ENCODE measurements around the gene TSPAN9.

TSPAN9 gene

GRCh38 chr12:3278681-3279414 lies 201.7 kb downstream of the TSPAN9 start:
- DNase-seq (ENCODE audit: low read depth): no peak
- no peak for TF ChIP-seq CTCF (conservative IDR thresholded peaks at IDR 0.05; ENCODE audit: low read length)
- H3K4me3 ChIP-seq (ENCODE audit: low read length): no peak overlapping the region

GRCh38 chr12:3279415-3279780 lies 202.2 kb downstream of the TSPAN9 start:
- no peak for TF ChIP-seq CTCF (conservative IDR thresholded peaks at IDR 0.05; ENCODE audit: low read length)
- H3K4me3 ChIP-seq (ENCODE audit: low read length): no peak overlapping the region
- no peak for DNase-seq (ENCODE audit: low read depth)

GRCh38 chr12:3279832-3280231 lies 202.7 kb downstream of the TSPAN9 start:
- DNase-seq (ENCODE audit: low read depth): no peak
- H3K4me3 ChIP-seq (ENCODE audit: low read length): no peak overlapping the region
- TF ChIP-seq CTCF (conservative IDR thresholded peaks at IDR 0.05; ENCODE audit: low read length): no peak

GRCh38 chr12:3280967-3281366 lies 203.8 kb downstream of the TSPAN9 start:
- H3K4me3 ChIP-seq (ENCODE audit: low read length): no peak overlapping the region
- TF ChIP-seq CTCF (conservative IDR thresholded peaks at IDR 0.05; ENCODE audit: low read length): no peak
- DNase-seq (ENCODE audit: low read depth): no peak

GRCh38 chr12:3281588-3282383 lies 204.6 kb downstream of the TSPAN9 start:
- DNase-seq (ENCODE audit: low read depth): no peak
- H3K4me3 ChIP-seq (ENCODE audit: low read length): no peak overlapping the region
- no peak for TF ChIP-seq CTCF (conservative IDR thresholded peaks at IDR 0.05; ENCODE audit: low read length)

GRCh38 chr12:3282384-3282670 lies 205.1 kb downstream of the TSPAN9 start:
- no peak for TF ChIP-seq CTCF (conservative IDR thresholded peaks at IDR 0.05; ENCODE audit: low read length)
- no peak for DNase-seq (ENCODE audit: low read depth)

GRCh38 chr12:3283137-3283680 lies 206.0 kb downstream of the TSPAN9 start:
- no peak for DNase-seq (ENCODE audit: low read depth)
- TF ChIP-seq CTCF (conservative IDR thresholded peaks at IDR 0.05; ENCODE audit: low read length): no peak
- no peak overlapping the region for H3K4me3 ChIP-seq (ENCODE audit: low read length)

More at GRCh38 chr12:3282384-3282670, 205.1 kb downstream of the TSPAN9 start:
- no peak overlapping the region for H3K4me3 ChIP-seq (ENCODE audit: low read length)

All from AG10803 (cell line).